Sigmoid colon (tissue), 7 donors: ENCODE results near the gene LAMA3. TPM values are rescaled to one million over a fixed set of nuclear protein-coding genes. Genes with fewer than 3 reads are reported as not detected.

ENCODE experiments used
- DNase-seq: peaks from one replicate; pipeline ENCODE4 v3.0.0-alpha.2; 2019
- H3K27ac ChIP-seq, 4 donors: fragments of 200-600 bp; sonication (generic); one replicate each; pipeline ENCODE4 v1.5.1; 2016 to 2019; ENCODE audit warnings: mild to moderate bottlenecking in 1 of 4
- H3K27me3 ChIP-seq, 3 donors: fragments of 200-600 bp; sonication (generic); one replicate each; pipeline ENCODE4 v1.5.1; 2019; ENCODE audit warnings: mild to moderate bottlenecking in 1 of 3
- H3K36me3 ChIP-seq, 4 donors: fragments of 200-600 bp; sonication (generic); one replicate each; pipeline ENCODE4 v1.5.1; 2016 to 2019
- H3K4me1 ChIP-seq, 4 donors: fragments of 200-600 bp; sonication (generic); one replicate each; pipeline ENCODE4 v1.5.1; 2017 to 2019
- H3K4me3 ChIP-seq, 4 donors: fragments of 200-600 bp; sonication (generic); one replicate each; pipeline ENCODE4 v1.5.1; 2017 to 2019; ENCODE audit warnings: mild to moderate bottlenecking in 2 of 4, moderate library complexity in 1 of 4
- H3K9me3 ChIP-seq, 4 donors: fragments of 200-600 bp in 3 of 4; sonication (generic) in 3 of 4; one replicate each; pipeline versions ENCODE4 v1.5.1 to v1.6.1; 2013 to 2019
- EP300 ChIP-seq, 4 donors: sonication (generic); formaldehyde crosslinking; IDR thresholded peaks; one replicate each; pipeline ENCODE4 v1.6.1; 2017; ENCODE audit warnings: antibody characterized with exemption in 4 of 4
- POLR2A ChIP-seq, 2 donors: fragments of 450-650 bp; IDR thresholded peaks; one replicate each; pipeline ENCODE4 v1.6.1; 2016; ENCODE audit warnings: antibody characterized with exemption in 2 of 2, mild to moderate bottlenecking in 2 of 2, moderate library complexity in 2 of 2
- POLR2AphosphoS5 ChIP-seq, 4 donors: sonication (generic); formaldehyde crosslinking; IDR thresholded peaks; one replicate each; pipeline ENCODE4 v1.6.1; 2017; ENCODE audit warnings: antibody characterized with exemption in 4 of 4
- WGBS, 2 donors: extraction: QIAGEN DNeasy Blood & Tissue Kit; methylation state at CpG; one replicate each; pipeline ENCODE4 v1.1.7; 2013; 5-methylcytosine and 5-hydroxymethylcytosine counted together
- intact Hi-C: fragments of 100-400 bp; cut with DNase I; formaldehyde crosslinking; loops from one replicate; pipeline ENCODE4 v1.15.1; 2023
- polyA plus RNA-seq, 3 donors: library from polyadenylated mRNA; stranded (reverse); fragments of 200-250 nt; gene quantifications; one replicate each; pipeline ENCODE4 v1.2.3, GENCODE V29; 2013
- total RNA-seq, 4 donors: library from RNA; depleted of rRNA; stranded (reverse); fragments of >200 nt; gene quantifications; one replicate each; pipeline ENCODE4 v1.1.0, GENCODE V29; 2016
- TF ChIP-seq, protein P1 (sequence below), 4 experiments: fragments of 450-650 bp in 3 of 4; fragments of 200-600 bp in 1 of 4; IDR thresholded peaks; one replicate each; pipeline ENCODE4 v1.5.1; 2016 to 2019; ENCODE audit warnings: antibody characterized with exemption in 4 of 4, mild to moderate bottlenecking in 3 of 4, moderate library complexity in 2 of 4
- donor health status: healthy with polysubstance abuse.
- donor health status: Bipolar disorder and iron deficiency.
- donor health status: healthy.

LAMA3 gene
- total and polyA plus RNA-seq, 7 donors: 6.0 to 19.9 (median 14.1) TPM

GRCh38 chr18:23682472-23682871, 6.8 kb upstream of the LAMA3 start:
- 97 to 98% methylated on average over 1 of the region's 1 CpG for WGBS, 2 donors

GRCh38 chr18:23683155-23683554, 6.1 kb upstream of the LAMA3 start:
- H3K36me3 ChIP-seq: no peaks in the 10 kb centered on the region
- 83 to 91% methylated on average over 3 of the region's 3 CpGs for WGBS, 2 donors
- TF ChIP-seq, protein P1, sequence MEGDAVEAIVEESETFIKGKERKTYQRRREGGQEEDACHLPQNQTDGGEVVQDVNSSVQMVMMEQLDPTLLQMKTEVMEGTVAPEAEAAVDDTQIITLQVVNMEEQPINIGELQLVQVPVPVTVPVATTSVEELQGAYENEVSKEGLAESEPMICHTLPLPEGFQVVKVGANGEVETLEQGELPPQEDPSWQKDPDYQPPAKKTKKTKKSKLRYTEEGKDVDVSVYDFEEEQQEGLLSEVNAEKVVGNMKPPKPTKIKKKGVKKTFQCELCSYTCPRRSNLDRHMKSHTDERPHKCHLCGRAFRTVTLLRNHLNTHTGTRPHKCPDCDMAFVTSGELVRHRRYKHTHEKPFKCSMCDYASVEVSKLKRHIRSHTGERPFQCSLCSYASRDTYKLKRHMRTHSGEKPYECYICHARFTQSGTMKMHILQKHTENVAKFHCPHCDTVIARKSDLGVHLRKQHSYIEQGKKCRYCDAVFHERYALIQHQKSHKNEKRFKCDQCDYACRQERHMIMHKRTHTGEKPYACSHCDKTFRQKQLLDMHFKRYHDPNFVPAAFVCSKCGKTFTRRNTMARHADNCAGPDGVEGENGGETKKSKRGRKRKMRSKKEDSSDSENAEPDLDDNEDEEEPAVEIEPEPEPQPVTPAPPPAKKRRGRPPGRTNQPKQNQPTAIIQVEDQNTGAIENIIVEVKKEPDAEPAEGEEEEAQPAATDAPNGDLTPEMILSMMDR (IDR thresholded peaks at IDR 0.05): no peak
- TF ChIP-seq POLR2A (IDR thresholded peaks at IDR 0.05): no peak
- TF ChIP-seq POLR2AphosphoS5 (IDR thresholded peaks at IDR 0.05): no peak
- no peak for TF ChIP-seq EP300 (IDR thresholded peaks at IDR 0.05)
- H3K4me3 ChIP-seq: no peak overlapping the region
- intact Hi-C loops: loop anchor here (10.0 kb wide), 2 partner anchors 132 to 232 kb away; no protein-coding TSS in a partner anchor
- no peaks in the 10 kb centered on the region for H3K9me3 ChIP-seq
- H3K4me1 ChIP-seq: peaks cover 0 to 10% (median 0%) of the 10 kb centered on the region in 4 donors
- peaks cover 0 to 3% (median 0%) of the 10 kb centered on the region in 3 donors for H3K27me3 ChIP-seq
- H3K27ac ChIP-seq: no peak overlapping the region
- no peak for DNase-seq

More at GRCh38 chr18:23682472-23682871, 6.8 kb upstream of the LAMA3 start:
- Histone ChIP-seq H3K36me3 (no peaks in the 10 kb centered on the region), H3K9me3 (no peaks in the 10 kb centered on the region), H3K27ac (no peak overlapping the region), H3K4me1 (peaks cover 0 to 10% (median 0%) of the 10 kb centered on the region in 4 donors), H3K27me3 (peaks cover 0 to under 1% (median 0%) of the 10 kb centered on the region in 3 donors), H3K4me3 (no peak overlapping the region)
- no peak for TF ChIP-seq POLR2AphosphoS5 (IDR thresholded peaks at IDR 0.05)
- TF ChIP-seq, protein P1 (IDR thresholded peaks at IDR 0.05): no peak
- TF ChIP-seq POLR2A (IDR thresholded peaks at IDR 0.05): no peak
- TF ChIP-seq EP300 (IDR thresholded peaks at IDR 0.05): no peak
- intact Hi-C loops: loop anchor here (10.0 kb wide), 2 partner anchors 132 to 232 kb away; no protein-coding TSS in a partner anchor
- no peak for DNase-seq

GRCh38 chr18:23683671-23684070, 5.6 kb upstream of the LAMA3 start:
- no peak for DNase-seq
- H3K4me3 ChIP-seq: no peak overlapping the region
- no peaks in the 10 kb centered on the region for H3K9me3 ChIP-seq
- peaks cover 0 to 5% (median 3%) of the 10 kb centered on the region in 3 donors for H3K27me3 ChIP-seq
- peaks cover 0 to 11% (median 2%) of the 10 kb centered on the region in 4 donors for H3K4me1 ChIP-seq
- no peak for TF ChIP-seq EP300 (IDR thresholded peaks at IDR 0.05)
- TF ChIP-seq, protein P1 (IDR thresholded peaks at IDR 0.05): no peak
- no peak for TF ChIP-seq POLR2AphosphoS5 (IDR thresholded peaks at IDR 0.05)
- no peak for TF ChIP-seq POLR2A (IDR thresholded peaks at IDR 0.05)
- intact Hi-C loops: loop anchor here (10.0 kb wide), 2 partner anchors 131 to 231 kb away; no protein-coding TSS in a partner anchor
- no peaks in the 10 kb centered on the region for H3K36me3 ChIP-seq
- WGBS, 2 donors: 36 to 66% methylated on average over 3 of the region's 3 CpGs
- no peak overlapping the region for H3K27ac ChIP-seq

GRCh38 chr18:23684515-23685197, 4.6 kb upstream of the LAMA3 start:
- Histone ChIP-seq H3K9me3 (no peaks in the 10 kb centered on the region), H3K27me3 (peaks cover 0 to 14% (median 6%) of the 10 kb centered on the region in 3 donors), H3K4me3 (no peak overlapping the region), H3K27ac (peak overlapping the region in 1 of 4 donors; percentile 37), H3K4me1 (peaks cover 0 to 19% (median 12%) of the 10 kb centered on the region in 4 donors), H3K36me3 (no peaks in the 10 kb centered on the region)
- intact Hi-C loops: loop anchor here (10.0 kb wide), 2 partner anchors 130 to 230 kb away; no protein-coding TSS in a partner anchor
- peak in 2 of 4 donors; percentile 26 to 29 for TF ChIP-seq POLR2AphosphoS5 (IDR thresholded peaks at IDR 0.05)
- TF ChIP-seq, protein P1 (IDR thresholded peaks at IDR 0.05): no peak
- no peak for DNase-seq
- 16 to 48% methylated on average over 5 of the region's 5 CpGs for WGBS, 2 donors
